Sigmoid colon (tissue), 7 donors: Measurements from ENCODE around the gene CLOCK. TPM values are rescaled to one million over a fixed set of nuclear protein-coding genes. Genes with fewer than 3 reads are reported as not detected.
A peak's percentile ranks its signal among the peaks of the same experiment; 100 is the strongest.

Source experiments
- DNase-seq: peaks from one replicate; pipeline ENCODE4 v3.0.0-alpha.2; 2019
- H3K27ac ChIP-seq, 4 donors: fragments of 200-600 bp; sonication (generic); one replicate each; pipeline ENCODE4 v1.5.1; 2016 to 2019; ENCODE audit warnings: mild to moderate bottlenecking in 1 of 4
- H3K27me3 ChIP-seq, 3 donors: fragments of 200-600 bp; sonication (generic); one replicate each; pipeline ENCODE4 v1.5.1; 2019; ENCODE audit warnings: mild to moderate bottlenecking in 1 of 3
- H3K36me3 ChIP-seq, 4 donors: fragments of 200-600 bp; sonication (generic); one replicate each; pipeline ENCODE4 v1.5.1; 2016 to 2019
- H3K4me1 ChIP-seq, 4 donors: fragments of 200-600 bp; sonication (generic); one replicate each; pipeline ENCODE4 v1.5.1; 2017 to 2019
- H3K4me3 ChIP-seq, 4 donors: fragments of 200-600 bp; sonication (generic); one replicate each; pipeline ENCODE4 v1.5.1; 2017 to 2019; ENCODE audit warnings: mild to moderate bottlenecking in 2 of 4, moderate library complexity in 1 of 4
- H3K9me3 ChIP-seq, 4 donors: fragments of 200-600 bp in 3 of 4; sonication (generic) in 3 of 4; one replicate each; pipeline versions ENCODE4 v1.5.1 to v1.6.1; 2013 to 2019
- EP300 ChIP-seq, 4 donors: sonication (generic); formaldehyde crosslinking; IDR thresholded peaks; one replicate each; pipeline ENCODE4 v1.6.1; 2017; ENCODE audit warnings: antibody characterized with exemption in 4 of 4
- POLR2A ChIP-seq, 2 donors: fragments of 450-650 bp; IDR thresholded peaks; one replicate each; pipeline ENCODE4 v1.6.1; 2016; ENCODE audit warnings: antibody characterized with exemption in 2 of 2, mild to moderate bottlenecking in 2 of 2, moderate library complexity in 2 of 2
- POLR2AphosphoS5 ChIP-seq, 4 donors: sonication (generic); formaldehyde crosslinking; IDR thresholded peaks; one replicate each; pipeline ENCODE4 v1.6.1; 2017; ENCODE audit warnings: antibody characterized with exemption in 4 of 4
- WGBS, 2 donors: extraction: QIAGEN DNeasy Blood & Tissue Kit; methylation state at CpG; one replicate each; pipeline ENCODE4 v1.1.7; 2013; 5-methylcytosine and 5-hydroxymethylcytosine counted together
- intact Hi-C: fragments of 100-400 bp; cut with DNase I; formaldehyde crosslinking; loops from one replicate; pipeline ENCODE4 v1.15.1; 2023
- polyA plus RNA-seq, 3 donors: library from polyadenylated mRNA; stranded (reverse); fragments of 200-250 nt; gene quantifications; one replicate each; pipeline ENCODE4 v1.2.3, GENCODE V29; 2013
- total RNA-seq, 4 donors: library from RNA; depleted of rRNA; stranded (reverse); fragments of >200 nt; gene quantifications; one replicate each; pipeline ENCODE4 v1.1.0, GENCODE V29; 2016
- TF ChIP-seq, protein P1 (sequence below), 4 experiments: fragments of 450-650 bp in 3 of 4; fragments of 200-600 bp in 1 of 4; IDR thresholded peaks; one replicate each; pipeline ENCODE4 v1.5.1; 2016 to 2019; ENCODE audit warnings: antibody characterized with exemption in 4 of 4, mild to moderate bottlenecking in 3 of 4, moderate library complexity in 2 of 4
- donor health status: healthy with polysubstance abuse.
- donor health status: Bipolar disorder and iron deficiency.
- donor health status: healthy.

Gene CLOCK
- total and polyA plus RNA-seq, 7 donors, result 2.4 to 27.5 (median 22.5) TPM

DNA sequence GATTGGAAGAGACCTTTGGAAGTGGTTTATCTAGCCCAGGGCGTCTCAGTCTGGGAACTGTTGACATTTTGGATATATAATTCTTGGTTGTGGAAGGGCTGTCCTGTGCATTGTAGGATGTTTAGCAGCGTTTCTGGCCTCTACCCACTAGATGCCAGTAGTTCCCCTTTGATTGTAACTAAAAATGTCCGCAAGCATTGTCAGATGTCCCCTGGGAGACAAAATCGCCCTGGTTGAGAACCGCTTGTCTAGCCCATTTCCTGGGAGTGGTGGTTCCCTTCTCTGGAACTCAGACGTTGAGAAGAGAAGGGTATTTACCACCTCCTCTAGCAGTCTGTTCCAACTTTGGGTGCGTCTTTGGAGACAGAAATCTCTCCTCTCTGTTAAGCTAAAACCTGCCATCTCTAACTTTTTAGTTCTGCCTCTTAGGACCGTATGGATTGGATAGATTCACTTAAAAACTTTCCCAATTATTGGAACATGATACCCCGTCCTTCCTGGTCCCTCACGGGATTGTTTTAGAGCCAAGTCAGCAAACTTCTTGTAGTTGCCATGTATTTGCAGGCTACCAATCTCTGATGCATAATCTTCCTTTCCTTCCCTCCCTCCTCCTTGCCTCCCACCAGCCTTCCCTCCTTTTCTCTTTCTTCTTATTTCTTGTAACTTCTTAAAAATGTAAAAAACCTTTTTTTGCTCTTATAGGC lies 137.1 kb downstream of the CLOCK start:
- Histone ChIP-seq H3K36me3 (peaks cover 0 to 51% (median 0%) of the 10 kb centered on the region in 4 donors), H3K4me1 (peaks cover 0 to 30% (median 28%) of the 10 kb centered on the region in 4 donors), H3K27ac (no peak overlapping the region), H3K9me3 (no peaks in the 10 kb centered on the region), H3K4me3 (no peak overlapping the region), H3K27me3 (no peaks in the 10 kb centered on the region)
- intact Hi-C loops, result no loop called here
- DNase-seq, result no peak
- no peak for TF ChIP-seq POLR2A (IDR thresholded peaks at IDR 0.05)
- TF ChIP-seq, protein P1, sequence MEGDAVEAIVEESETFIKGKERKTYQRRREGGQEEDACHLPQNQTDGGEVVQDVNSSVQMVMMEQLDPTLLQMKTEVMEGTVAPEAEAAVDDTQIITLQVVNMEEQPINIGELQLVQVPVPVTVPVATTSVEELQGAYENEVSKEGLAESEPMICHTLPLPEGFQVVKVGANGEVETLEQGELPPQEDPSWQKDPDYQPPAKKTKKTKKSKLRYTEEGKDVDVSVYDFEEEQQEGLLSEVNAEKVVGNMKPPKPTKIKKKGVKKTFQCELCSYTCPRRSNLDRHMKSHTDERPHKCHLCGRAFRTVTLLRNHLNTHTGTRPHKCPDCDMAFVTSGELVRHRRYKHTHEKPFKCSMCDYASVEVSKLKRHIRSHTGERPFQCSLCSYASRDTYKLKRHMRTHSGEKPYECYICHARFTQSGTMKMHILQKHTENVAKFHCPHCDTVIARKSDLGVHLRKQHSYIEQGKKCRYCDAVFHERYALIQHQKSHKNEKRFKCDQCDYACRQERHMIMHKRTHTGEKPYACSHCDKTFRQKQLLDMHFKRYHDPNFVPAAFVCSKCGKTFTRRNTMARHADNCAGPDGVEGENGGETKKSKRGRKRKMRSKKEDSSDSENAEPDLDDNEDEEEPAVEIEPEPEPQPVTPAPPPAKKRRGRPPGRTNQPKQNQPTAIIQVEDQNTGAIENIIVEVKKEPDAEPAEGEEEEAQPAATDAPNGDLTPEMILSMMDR (IDR thresholded peaks at IDR 0.05), result peak in 1 of 4 experiments; percentile 18
- WGBS, 2 donors, result 63 to 79% methylated on average over 10 of the region's 10 CpGs

DNA sequence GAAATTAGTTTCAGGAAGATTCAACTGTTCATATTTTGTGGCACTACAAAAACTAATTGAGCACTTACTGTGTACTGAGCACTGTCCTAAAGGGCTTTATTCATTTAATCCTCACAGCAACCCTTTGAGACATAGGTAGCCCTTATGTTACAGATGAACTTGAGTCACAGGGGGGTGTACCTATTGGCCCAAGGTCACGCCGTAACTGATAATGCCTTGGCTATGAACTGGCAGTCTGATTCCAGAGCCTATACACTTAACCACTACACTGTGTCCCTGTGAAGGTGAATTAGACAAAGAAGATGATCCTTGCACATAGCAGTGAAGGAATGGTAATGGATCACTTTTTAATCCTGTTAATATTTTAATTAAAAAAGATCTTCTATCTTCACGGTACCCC lies 138.9 kb downstream of the CLOCK start:
- peaks cover 0 to 30% (median 28%) of the 10 kb centered on the region in 4 donors for H3K4me1 ChIP-seq
- 89 to 97% methylated on average over 3 of the region's 3 CpGs for WGBS, 2 donors
- intact Hi-C loops, result no loop called here
- H3K4me3 ChIP-seq, result no peak overlapping the region
- H3K27me3 ChIP-seq, result no peaks in the 10 kb centered on the region
- no peak for DNase-seq
- H3K9me3 ChIP-seq, result no peaks in the 10 kb centered on the region
- no peak overlapping the region for H3K27ac ChIP-seq
- peaks cover 0 to 42% (median 2%) of the 10 kb centered on the region in 4 donors for H3K36me3 ChIP-seq
- TF ChIP-seq, protein P1 (IDR thresholded peaks at IDR 0.05), result no peak
- no peak for TF ChIP-seq POLR2AphosphoS5 (IDR thresholded peaks at IDR 0.05)
- TF ChIP-seq POLR2A (IDR thresholded peaks at IDR 0.05), result no peak
- TF ChIP-seq EP300 (IDR thresholded peaks at IDR 0.05), result no peak

DNA sequence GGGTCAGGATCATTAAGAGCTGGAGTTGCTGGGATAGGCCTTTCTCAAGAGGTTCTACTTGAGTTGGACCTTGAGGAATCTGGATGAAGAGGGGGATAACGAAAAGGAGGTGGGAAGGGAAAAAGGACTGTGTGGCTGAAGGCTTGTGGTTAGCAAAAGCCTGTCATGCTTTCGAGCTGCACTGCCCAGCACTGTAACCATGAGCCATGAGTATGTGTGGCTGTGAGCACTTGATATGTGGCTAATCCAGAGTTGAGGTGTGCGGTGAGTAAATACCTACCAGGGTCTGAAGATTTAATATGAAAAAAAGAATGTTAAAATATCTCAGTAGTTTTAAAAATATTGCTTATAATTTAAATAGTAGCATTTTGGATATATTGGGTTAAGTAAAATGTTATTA lies 139.6 kb downstream of the CLOCK start:
- no peaks in the 10 kb centered on the region for H3K27me3 ChIP-seq
- H3K4me1 ChIP-seq, result peaks cover 0 to 30% (median 28%) of the 10 kb centered on the region in 4 donors
- peaks cover 0 to 37% (median 2%) of the 10 kb centered on the region in 4 donors for H3K36me3 ChIP-seq
- intact Hi-C loops, result no loop called here
- no peak for DNase-seq
- no peaks in the 10 kb centered on the region for H3K9me3 ChIP-seq
- H3K4me3 ChIP-seq, result no peak overlapping the region
- WGBS, 2 donors, result 91 to 94% methylated on average over 3 of the region's 3 CpGs
- TF ChIP-seq EP300 (IDR thresholded peaks at IDR 0.05) (no peak), POLR2A (IDR thresholded peaks at IDR 0.05) (no peak), POLR2AphosphoS5 (IDR thresholded peaks at IDR 0.05) (no peak)
- TF ChIP-seq, protein P1 (IDR thresholded peaks at IDR 0.05), result no peak
- no peak overlapping the region for H3K27ac ChIP-seq

DNA sequence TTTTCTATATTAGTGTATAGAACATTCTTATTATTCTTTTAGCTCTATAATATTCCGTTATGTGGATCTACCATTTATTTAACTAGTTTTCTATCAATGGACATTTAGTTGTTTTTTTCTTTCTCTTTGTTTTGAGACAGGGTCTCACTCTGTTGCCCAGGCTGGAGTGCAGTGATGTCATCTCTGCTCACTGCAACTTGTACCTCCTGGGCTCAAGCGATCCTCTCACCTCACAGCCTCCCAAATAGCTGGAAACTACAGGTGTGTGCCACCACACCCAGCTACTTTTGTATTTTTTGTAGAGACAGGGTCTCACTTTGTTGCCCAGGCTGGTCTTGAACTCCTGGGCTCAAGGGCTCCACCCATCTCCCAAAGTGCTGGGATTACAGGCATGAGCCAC lies 140.2 kb downstream of the CLOCK start:
- 95 to 98% methylated on average over 2 of the region's 2 CpGs for WGBS, 2 donors

More for the DNA sequence above, 140.2 kb downstream of the CLOCK start:
- H3K36me3 ChIP-seq, result peaks cover 0 to 34% (median 2%) of the 10 kb centered on the region in 4 donors
- H3K27me3 ChIP-seq, result no peaks in the 10 kb centered on the region
- peaks cover 0 to 30% (median 28%) of the 10 kb centered on the region in 4 donors for H3K4me1 ChIP-seq
- DNase-seq, result no peak
- no peaks in the 10 kb centered on the region for H3K9me3 ChIP-seq
- H3K27ac ChIP-seq, result no peak overlapping the region
- intact Hi-C loops, result no loop called here
- TF ChIP-seq POLR2A (IDR thresholded peaks at IDR 0.05) (no peak), POLR2AphosphoS5 (IDR thresholded peaks at IDR 0.05) (no peak), EP300 (IDR thresholded peaks at IDR 0.05) (no peak)
- TF ChIP-seq, protein P1 (IDR thresholded peaks at IDR 0.05), result no peak
- no peak overlapping the region for H3K4me3 ChIP-seq
